HG02759 (cell line): Measurements from ENCODE around the gene PDAP1.
"Not testable (repeated sequence)": the region's sequence is repeated elsewhere in the genome, so short reads cannot be mapped to it uniquely, and the experiment has no call there.

Experiments used
- ATAC-seq: cut with Tn5 transposase; IDR thresholded peaks from one replicate; pipeline ENCODE4 v1.9.1; 2021; ENCODE audit warnings: mild to moderate bottlenecking, moderate library complexity; ENCODE audit not compliant: unreplicated experiment

PDAP1 gene, protein sequence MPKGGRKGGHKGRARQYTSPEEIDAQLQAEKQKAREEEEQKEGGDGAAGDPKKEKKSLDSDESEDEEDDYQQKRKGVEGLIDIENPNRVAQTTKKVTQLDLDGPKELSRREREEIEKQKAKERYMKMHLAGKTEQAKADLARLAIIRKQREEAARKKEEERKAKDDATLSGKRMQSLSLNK

DNA sequence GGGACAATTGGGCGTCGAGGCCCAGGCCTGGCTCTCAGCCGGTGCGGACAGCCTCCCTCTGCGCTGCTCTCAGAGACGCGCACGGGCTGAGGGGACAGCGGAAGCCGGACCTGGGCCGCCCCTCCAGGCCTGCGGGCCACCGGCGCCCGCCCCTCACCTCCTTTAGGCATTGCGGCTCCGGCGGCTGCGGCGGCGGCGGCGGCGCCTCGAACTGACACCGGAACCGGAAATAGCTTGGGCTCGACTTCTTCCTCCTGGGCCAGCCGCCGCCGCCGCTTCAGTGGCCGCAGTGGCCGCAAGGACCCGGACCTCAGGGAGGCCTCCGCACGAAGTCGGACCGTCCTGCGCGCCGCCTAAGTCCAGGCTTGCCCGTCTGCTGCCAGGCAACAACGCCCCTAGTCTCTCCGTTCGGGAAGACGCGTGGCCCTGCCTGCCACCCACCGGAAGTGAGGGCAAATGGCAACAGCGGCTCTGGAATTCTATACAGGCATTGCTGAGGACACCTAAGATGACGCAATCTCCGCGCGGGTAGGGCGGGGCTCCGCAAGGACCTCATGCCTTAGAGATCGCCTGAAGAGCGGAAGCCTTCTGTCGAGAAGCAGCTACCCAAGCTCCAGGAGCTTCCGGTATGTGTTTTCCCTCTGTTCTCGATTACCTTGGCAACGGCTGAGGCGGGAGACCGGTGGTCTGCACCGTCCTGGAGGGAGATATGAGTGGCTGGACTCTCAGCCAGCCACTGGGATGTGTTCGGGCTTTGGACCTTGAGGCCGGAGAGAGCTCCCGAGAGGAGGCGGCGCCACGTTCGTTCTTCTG lies at the start of gene PDAP1, which contains the start of gene BUD31:
Gene PDAP1 (minus strand): TSS at position 219 of the 813 bp plus-strand sequence. CDS start 49 bp downstream, at position 170.
Gene BUD31 (plus strand): TSS at position 591 of the 813 bp plus-strand sequence. CDS start 2,124 bp downstream, outside the sequence.
- peak; percentile 79 for ATAC-seq

DNA sequence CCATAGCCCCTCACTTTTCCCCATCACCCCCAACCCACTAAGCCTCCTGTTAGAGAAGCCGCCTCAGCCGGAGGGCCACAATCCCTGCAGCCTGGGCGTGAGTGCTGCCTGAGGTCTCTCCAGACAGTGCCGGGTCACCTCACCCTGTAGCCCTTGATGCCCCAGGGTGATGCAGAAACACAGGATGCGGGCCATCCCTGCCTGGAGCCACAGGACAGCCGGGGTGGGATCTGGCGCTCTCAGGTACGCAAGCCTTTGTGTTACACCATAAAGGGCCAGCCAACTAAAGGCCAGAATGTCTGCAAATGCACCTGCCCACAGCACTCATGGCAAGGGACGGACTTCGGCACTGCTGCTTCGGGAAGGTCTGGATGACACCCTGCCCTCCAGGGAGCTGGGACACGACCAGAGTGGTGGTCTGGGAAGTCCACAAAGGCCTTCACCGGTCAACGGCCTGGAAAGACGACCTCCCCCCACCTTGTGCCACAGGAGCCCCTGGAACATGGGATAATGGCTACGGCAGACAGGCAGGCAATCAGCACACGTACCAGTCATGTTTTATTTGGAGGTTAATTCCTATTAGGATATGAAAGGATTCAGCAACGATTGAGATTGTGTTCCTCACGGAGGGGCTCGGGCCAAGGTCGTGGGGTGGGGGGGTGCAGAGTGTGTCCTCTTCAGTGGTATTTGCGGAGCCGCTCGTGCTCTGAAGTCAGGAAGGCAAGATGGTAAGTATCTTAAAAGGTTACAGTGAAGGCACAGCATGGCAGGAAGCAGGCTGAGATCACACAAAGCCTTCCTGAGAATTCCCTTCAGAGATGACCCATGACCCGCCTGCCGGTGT lies 49.5 kb upstream of the PDAP1 start:
- ATAC-seq = no peak

DNA sequence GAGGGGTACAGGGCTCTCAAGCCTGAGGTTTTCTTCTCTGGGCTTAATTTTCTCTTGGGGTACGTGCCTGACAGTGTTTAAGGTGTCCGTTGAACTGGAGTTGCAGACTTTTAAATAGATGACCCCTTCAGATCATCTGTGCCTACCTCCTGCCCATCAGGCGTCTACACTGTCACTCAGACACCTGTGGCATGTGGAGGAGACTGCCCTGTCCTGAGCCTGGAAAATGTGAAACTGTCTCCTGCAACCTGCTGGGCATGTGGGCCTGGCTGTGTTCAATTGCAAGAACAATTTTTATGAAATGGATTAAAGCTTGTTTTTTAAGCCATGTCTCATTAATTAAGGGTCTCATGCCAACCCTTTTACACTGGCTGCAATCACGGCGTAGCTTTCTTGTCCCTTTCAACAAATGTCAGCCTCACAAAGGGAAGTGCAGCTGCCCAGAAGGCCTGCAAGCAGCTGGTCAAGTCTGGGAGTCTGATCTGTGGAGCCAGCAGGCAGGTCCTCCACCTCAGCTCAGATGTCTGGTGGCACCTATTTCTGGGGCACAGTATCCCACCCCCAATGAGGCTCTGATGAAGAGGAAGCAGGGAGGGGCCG lies 48.8 kb upstream of the PDAP1 start:
- no peak for ATAC-seq

DNA sequence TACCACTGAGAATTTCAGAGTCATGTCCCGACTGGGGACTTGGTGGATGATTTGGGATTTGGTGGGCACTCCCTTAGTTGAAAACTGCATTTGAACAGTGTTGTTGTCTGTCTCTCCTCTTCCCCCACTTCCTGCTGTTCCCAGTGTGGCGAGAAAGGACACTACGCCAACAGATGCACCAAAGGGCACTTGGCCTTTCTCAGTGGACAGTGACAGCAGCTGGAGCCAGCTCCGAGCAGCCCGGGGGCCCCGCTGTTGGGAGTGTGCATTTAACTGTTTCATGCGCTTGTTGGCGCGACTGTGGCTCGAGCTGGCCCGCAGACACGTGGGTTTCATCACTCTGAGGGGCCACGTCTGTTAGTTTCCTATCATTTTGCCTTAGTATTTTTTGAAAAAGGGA lies 47.9 kb upstream of the PDAP1 start:
- no peak for ATAC-seq

DNA sequence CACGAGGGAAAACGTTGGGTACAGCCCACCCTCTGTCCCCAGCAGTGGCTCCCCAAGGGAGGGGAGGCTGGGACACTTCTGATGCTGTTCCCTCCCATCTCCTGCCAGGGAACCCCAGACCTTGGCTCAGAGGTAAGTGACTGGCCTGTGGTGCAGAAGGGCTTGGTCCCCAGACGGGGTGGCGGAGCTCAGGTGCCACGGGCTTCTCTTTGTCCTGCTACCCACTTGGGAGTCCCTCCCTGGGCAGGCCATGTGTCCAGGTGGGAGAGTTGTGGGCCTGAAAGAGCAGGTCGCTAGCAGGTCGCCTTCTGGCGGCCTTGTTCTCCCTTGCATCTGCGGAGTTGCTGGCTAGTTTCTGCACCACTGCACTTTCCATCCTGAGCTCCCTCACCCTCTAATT lies 47.5 kb upstream of the PDAP1 start:
- ATAC-seq = no peak

DNA sequence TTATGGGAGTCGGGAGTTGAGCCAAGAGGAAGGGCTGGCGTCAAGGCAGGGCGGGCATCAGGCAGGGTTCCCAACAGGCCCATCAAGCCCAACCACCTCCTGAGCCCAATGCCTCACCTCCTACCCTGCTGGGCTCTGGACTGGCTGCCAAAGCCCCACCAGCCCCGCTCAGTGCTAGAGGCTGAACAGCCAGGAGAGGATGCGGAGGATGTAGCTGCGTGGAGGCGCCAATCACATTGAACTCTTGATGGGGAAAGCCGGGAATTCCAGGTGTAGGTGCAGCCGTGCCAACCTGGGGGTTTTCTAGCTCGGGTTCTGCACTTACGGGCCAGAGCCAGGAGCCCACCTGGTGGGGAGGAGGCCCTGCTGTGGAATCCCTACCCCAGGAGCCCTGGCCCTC lies 44.7 kb upstream of the PDAP1 start:
- ATAC-seq = no peak

DNA sequence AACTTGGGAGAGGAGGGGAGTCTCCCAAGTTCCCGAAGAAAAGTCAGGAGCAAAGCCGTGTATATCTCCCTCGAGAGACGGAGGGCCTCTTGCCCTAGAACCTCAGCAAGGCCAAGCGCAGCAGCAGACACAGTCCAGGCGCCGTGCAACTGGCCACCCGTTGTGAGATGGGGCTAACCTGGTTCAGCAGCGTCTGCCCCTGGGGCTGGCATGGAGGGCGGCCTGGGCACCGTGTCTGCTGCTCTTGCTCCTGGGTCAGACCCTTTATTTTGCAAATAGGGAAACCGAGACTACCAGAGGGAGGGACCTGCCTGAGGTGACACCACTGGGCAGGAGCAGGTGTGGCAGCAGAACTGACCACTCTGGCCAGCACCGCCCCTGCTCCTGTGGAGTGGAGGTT lies 44.1 kb upstream of the PDAP1 start:
- no peak for ATAC-seq

DNA sequence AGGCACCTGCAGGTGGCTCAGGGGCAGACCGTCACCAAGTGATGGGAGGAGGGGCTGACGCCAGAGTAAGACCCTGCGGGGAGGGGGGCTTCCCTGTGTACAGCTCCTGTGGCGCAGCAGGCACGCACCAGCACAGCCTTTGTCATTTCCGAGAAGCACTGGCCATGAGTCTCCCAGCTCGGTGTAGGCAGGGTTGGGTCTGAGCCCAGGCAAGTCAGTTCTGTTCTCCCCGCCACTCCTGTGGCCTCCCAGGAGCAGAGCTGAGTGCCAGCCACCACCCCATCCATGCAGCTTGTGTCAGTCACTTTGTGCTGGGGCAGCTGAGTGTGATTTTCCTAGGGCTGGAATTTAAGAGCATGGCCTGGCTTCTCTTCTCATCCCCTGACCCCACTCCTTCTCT lies 43.5 kb upstream of the PDAP1 start:
- ATAC-seq = no peak

DNA sequence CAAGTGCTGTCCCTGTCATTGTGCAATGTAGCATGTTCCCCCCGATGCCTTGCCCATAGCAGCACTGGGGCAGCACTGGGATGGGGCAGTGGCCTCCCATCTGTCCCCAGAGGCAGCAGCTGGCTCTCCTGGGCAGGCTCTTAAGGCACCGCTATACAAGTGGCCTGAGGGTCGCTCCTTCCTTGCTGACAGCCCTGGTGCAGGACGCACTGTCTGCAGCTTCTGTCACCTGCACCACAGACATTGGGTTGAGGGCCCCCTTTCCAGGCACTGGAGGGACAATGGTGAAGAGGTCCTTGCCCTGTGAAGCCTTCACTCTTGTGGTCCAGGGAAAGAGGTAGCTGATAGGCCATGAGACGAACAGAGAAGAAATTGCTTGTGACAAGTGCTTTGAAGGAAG lies 40.9 kb upstream of the PDAP1 start:
- no peak for ATAC-seq

DNA sequence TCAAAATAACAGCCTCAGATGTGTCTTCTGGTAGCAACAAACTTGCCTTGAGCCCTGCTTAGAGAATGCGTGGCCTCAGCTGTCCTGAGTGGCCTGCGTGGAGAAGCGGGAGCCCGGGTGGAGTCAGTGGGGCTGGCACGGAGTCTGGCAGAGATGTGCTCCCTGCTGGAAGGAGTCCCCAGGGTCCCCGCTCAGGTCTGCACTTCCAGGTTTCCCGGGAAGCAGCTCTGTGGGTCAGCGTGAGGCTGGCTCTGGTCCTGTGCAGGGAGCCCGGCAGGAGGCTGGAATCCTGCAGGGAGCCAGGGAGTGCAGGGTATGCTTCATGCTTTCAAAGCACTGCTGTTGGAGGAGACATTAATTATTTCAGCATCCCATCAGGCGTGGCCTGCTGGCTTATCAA lies 40.5 kb upstream of the PDAP1 start:
- ATAC-seq = no peak

DNA sequence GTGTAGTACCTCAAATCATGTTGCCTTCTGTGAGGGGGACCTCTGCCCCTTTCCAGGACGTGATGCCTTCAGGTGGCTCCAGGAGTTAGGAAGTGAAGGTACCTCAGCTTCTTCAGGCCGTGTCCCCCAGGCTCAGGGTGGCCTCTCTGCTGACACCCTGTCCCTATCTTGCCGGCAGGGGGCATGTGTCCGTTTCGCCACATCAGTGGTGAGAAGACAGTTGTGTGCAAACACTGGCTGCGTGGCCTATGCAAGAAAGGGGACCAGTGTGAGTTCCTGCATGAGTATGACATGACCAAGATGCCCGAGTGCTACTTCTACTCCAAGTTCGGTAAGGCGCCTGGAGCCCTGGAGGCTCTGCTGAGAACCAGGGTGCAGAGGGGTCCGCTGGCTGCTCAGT lies 39.5 kb upstream of the PDAP1 start:
- no peak for ATAC-seq

DNA sequence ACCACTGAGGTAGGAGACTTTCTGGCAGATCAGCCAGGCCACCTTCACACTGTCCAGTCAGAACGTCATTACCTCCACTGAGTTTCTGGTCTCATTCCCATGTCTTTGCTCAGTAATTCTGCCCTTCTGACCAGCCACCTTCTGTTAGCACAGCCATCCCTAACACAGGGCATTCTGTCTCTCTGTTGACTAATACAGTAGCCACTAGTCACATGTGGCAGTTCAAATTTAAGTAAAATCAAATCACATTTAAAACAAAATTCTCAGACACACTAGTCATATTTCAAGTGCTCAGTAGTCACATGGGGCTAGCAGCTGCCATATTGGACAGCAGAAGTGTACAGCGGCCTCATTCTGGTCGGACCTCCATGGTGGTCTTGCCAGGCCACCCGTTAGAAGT lies 37.7 kb upstream of the PDAP1 start:
- no peak for ATAC-seq

DNA sequence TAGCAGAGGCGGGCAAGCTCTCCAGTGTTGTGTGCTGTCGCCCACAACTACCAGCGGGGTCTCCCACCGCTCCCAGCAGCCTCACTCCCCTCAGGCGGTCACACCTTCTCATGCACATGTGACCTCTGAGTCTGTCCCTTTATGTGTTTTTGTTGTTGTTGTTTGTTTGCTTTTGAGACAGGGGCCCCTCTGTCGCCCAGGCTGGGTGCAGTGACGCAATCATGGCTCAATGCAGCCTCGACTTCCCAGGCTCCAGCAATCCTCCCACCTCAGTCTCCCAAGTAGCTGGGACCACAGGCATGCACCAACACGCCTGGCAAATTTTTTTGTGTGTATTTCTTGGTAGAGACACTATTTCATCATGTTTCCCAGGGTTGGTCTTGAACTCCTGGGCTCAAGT lies 31.8 kb upstream of the PDAP1 start:
- ATAC-seq = no peak

DNA sequence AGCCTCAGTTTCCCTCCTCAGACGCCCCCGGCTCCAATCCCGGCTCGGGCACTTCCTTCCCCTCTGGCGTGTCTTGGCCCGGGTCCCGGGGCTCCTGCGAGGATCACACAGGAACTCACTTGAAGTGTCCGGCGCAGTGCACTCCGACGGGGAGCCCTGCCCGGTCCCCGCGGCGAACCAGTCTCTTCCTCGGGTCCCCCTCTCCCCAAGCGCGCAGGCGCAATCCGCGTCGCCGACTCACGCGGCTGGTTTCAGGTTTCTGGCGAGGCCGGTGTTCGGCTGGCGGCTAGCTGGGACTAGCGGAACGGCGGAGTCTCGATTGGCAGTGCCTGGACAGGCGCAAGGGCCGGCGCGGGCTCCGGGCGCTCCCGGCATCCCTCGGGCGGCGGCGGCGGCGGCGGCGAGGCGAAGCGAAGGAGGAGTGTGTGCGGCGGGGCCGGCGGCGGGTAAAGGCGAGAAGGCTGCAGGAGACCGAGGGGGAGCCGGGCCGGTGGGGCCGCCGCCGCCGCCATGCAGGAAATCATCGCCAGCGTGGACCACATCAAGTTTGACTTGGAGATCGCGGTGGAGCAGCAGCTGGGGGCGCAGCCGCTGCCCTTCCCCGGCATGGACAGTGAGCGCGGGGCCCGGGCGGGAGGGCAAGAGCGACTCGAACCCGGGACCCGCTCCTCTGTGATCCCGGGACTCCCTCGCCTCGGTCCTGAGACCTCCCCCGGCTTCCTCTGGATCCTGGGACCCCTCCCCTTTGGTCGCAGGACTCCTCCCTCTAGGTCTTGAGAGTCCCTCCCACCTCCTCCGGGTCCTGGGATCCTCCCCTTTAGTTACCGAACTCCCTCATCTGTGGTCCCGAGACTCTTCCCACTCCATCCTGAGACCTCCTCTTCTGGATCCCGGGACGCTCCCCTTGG lies 30.4 kb upstream of the PDAP1 start, which contains the start of the genes CPSF4 and PTCD1:
Gene CPSF4 (plus strand): TSS at position 371 of the 908 bp plus-strand sequence. CDS start 140 bp downstream, at position 511.
Gene PTCD1 (minus strand): TSS at position 226 of the 908 bp plus-strand sequence. CDS start 3,556 bp downstream, outside the sequence.
- peak; percentile 93 for ATAC-seq

DNA sequence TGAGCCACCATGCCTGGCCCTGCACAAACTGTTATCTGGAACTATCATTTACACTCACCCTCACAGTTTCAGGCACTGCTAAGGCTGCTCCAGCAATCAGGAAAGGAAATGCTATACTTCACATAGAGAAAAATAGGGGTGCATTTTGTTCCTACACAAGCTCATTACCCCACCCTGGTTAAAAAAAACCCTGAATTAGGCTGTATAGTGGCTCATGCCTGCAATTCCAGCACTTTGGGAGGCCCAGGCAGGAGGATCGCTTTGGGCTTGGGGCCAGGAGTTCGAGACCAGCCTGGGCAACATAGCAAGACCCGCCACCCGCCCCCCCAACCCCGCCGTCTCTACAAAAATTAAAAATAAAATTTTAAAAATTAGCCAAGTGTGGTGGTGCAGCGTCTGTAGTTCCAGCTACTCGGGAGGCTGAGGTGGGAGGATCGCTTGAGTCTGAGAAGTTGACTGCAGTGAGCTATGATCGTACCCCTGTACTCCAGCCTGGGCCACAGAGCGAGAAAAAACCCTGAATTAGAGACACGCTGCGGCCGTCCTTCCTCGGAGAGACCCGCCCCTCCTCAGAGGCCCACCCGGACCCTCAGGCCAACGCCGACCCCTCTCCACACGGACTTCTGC lies 29.7 kb upstream of the PDAP1 start:
- ATAC-seq = no peak

DNA sequence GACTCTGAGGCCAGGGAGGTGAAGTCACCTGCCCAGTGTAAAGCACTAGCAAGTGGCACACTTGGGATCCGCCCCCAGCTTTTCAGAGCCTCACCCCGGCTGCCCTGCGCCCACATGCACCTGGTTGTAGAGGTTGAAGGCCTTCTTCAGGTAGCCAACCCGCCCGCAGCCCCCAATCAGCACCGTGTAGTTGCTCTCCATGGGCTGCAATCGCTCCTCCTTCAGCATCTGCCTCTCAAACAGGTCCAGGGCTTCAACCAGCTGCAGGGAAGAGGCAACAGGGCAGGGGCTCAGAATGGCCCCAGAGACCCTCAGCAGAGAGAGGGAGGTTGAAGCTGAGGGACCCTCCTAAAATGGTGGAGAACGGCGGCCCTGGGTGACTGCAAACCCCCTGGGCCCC lies 24.8 kb upstream of the PDAP1 start:
- ATAC-seq = no peak

DNA sequence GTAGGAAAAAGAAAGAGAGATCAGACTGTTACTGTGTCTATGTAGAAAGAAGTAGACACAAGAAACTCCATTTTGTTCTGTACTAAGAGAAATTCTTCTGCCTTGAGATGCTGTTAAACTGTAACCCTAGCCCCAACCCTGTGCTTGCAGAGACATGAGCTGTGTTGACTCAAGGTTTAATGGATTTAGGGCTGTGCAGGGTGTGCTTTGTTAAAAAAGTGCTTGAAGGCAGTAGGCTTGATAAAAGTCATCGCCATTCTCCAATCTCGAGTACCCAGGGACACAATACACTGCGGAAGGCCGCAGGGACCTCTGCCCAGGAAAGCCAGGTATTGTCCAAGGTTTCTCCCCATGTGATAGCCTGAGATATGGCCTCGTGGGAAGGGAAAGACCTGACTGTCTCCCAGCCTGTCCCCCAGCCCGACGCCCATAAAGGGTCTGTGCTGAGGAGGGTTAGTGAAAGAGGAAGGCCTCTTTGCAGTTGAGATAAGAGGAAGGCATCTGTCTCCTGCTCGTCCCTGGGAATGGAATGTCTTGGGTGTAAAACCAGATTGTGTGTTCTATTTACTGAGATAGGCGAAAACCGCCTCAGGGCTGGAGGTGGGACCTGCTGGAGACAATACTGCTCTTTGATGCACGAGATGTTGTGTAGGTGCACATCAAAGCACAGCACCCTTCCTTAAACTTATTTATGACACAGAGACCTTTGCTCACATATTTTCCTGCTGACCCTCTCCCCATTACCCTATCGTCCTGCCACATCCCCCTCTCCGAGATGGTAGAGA lies 23.6 kb upstream of the PDAP1 start:
- ATAC-seq = not testable (repeated sequence)

DNA sequence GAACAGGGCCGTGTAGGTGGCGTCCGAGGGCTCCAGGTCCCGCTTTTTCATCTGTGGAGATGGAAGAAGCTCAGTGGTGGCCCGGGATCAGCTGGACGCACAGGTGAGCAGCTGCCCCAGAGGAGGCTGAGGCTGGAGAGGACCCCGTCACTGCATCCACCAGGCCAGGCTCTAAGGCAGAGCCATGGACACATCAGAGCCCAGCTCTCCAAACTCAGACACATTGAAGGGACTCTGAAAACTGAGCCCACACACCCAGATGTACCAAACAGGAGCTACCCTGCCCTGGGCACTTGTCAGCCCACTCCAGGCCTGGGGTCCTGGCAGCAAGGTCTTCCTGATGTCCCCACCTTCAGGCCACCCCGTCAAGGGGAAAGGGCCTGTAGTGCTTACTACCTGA lies 21.4 kb upstream of the PDAP1 start:
- ATAC-seq = no peak
